Measurements from ENCODE around the gene ZNF74.

Gene ZNF74

DNA sequence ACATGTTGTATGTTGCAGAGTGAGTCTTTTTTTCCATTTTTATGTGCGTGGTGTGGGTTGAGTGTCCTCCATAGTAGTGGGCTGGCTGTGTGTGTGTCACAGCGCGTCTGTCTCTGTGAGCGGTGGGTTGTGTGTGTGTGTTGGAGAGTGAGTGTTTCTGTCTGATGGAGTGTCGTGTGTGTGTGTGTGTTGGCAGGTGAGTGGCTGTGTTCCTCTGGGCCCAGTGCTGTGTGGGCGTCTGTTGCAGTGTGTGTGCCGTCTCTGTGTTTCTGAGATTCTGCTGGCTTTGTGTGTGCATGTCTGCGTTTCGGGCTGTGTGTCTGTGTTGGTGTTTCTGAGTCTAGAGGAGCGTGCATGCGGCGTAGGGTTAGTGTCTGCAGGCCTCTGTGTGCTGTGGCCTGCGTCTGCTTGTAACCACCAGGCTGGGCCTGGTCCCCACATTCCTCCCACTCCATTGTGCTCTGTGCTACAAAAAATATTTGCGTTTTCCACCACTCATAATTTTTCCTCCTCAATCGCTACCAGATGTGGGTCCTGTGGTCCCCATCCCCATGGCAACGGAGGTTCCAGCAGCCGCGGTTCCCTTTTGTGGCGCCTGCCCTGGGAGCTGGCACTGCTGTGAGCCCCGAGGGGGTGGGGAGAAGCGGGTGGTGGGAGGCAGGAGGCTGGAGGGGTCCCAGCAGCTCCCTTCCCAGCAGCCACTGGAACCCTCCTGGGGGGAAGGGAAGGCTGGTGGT is 28.5 kb downstream of the ZNF74 start:
- no peak for DNase-seq

DNA sequence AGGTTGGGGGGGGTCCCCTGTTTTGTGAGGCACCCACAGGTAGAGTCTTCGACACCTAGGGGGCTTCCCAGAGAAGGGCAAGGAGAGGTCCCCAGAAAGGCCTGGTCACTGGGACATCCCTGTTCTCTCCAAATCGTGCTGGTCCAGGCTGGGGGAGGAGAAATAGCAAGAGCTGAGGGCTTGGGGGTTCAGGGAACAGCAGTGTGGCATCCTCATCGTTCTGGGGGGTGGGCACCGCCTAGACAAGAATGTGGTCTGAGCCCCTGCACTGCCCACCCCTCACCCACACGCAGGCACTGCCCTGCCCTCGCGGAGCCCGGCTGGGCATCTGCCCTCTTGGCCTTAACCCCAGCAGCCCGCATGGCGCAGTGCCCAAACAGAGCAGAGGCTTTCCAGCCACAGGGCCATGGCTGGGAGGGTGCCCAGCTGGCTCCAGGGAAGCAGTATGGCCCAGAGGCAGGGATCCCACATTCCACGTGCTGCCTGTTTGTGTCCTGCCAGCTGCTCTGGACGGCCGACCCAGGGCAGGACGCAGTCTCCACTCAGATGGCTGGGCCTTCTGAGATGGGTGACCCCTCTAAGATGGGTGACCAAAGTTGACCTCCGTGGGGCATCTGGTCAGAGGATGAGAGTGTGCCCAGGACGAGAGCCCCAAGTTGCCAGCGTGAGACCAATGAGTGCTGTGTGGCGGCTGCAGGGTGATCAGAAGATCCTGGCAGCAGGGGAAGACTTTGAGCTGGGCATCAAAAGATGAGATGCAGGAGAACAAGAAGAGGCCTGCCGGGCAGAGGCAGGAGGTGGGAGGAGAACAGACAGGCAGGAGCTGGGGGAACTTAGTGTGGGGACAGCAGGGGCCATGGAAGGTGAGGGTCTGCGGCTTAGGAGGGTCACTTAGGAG is 29.3 kb downstream of the ZNF74 start:
- no peak for DNase-seq

DNA sequence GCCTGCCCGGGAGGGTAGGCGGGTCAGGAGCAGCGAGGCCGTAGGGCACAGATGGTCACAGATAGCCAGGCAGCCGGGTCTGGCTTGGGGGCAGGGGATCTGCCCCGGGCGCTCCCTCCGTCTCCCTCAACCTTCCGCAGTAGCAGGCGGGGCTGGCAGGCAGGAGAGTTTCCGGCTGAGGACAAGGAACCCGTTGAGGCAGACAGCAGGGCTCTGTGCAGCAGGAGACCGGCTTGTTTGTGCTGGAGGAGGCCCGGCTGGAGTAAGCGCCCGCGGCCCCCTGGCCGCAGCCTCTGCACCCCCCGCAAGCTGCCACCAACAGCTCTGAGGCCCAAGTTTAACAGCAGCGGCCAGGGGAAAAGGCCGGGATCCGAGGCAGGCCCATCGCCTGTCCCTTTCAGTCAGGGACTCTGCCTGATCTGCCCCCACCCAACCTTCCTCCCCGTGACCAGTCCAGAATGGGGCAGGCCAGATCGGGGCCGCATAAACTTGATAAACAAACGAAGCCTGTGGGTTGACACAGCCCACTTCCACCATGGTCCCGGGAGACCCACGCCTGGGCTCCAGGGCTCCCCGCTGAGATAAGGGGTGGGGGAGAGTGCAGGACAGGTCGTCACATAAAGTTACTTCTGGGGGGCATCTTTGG is 30.1 kb downstream of the ZNF74 start:
- no peak for DNase-seq

DNA sequence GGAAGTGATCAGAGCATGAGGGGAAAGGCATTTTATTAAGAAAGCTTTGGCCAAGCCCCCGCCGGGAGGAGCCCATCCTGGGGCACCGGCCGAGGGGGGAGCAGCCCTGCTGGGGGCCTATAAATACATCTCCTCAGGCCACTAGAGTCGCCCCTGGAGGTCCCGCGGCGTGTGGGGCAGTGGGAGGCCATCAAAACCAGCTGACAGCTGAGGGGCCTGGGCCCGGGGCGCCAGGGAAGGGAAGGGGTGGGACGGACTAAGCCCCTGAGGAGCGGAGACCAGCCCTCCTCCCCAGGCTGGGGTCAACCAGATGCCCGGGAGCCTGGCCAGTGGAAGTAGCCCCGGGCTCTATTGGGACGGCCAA is 30.6 kb downstream of the ZNF74 start:
- no peak for DNase-seq

DNA sequence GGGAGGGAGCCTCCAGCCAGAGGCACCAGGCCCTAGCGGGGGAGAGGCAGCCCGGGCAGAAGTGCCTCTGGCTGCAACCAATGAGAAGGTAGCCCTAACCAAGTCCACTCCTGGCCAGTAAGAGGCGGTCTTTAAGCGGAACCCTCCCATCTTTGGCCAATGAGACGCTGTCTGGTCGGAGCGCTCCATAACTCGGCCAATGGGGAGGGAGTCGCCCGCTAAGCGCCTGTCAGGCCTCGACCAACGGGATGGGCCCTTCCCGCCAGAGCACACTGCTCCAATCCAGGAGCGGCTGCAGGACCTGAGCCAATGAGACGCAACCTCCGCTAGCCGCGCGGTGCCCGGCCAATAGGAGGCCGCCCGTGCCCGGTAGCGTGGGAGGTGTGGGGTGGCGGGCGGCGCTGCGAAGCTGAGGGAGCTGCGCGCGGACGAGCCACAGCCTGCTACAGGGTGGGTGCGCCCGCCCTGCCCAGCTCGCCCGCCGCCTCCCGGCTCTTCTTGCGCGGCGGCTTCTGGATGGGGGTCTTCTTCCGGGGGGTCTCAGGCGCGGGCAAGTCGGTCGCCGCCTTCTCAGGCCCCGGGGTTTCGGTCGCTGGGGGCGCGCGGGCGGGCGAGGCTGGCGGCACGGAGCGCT is 31.1 kb downstream of the ZNF74 start:
- no peak for DNase-seq

DNA sequence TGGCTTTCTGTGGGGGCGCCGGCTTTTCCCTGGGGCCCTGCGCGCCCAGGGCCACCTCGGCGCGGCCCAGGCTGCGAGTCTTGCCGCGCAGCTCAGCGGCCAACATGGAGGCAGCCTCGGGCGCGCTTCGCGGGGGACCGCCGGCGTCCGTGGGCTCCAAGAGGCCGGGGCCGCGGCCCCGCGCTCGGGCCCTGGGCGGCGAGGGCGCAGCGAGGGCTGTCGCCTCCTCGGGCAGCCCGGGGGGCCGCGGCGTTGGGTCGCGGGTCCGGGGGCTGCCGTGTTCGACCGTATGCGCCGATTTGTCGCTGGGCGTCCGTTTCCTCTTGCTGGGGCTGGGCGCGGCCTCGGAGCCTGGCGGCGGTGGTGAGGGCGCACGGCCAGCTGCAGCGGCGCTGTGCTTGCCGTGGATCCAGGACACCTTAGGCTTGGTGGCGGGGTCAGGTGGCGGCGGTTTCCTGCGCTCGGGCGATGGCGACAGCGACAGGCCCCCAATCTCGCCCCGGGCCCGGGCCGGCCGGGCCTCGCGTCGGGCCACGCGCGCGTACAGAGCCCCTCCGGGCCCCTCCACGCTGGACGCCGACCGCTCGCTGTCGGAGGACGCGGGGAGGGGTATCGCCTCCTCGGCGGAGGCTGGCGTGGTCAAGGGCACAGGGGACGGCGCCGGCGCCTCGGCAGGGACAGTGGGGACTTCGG is 31.8 kb downstream of the ZNF74 start:
- DNase-seq = no peak

DNA sequence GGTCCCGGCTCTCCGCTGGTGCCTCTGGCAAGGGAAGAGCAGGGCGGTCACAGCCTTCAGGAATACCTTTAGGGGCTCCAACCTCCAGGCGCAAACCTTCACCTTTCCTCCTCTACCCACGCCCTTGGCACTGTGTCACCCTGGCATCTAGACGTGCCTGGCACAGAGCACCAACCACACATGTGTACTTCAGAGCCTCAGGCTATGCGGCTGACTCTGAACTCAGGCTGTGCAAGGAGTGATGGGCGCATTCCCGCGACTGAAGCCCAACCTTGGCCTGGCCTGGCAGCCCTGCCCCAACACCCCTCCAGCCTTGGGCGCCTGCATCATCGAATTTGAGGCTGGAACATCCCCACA is 32.3 kb downstream of the ZNF74 start:
- DNase-seq = no peak

DNA sequence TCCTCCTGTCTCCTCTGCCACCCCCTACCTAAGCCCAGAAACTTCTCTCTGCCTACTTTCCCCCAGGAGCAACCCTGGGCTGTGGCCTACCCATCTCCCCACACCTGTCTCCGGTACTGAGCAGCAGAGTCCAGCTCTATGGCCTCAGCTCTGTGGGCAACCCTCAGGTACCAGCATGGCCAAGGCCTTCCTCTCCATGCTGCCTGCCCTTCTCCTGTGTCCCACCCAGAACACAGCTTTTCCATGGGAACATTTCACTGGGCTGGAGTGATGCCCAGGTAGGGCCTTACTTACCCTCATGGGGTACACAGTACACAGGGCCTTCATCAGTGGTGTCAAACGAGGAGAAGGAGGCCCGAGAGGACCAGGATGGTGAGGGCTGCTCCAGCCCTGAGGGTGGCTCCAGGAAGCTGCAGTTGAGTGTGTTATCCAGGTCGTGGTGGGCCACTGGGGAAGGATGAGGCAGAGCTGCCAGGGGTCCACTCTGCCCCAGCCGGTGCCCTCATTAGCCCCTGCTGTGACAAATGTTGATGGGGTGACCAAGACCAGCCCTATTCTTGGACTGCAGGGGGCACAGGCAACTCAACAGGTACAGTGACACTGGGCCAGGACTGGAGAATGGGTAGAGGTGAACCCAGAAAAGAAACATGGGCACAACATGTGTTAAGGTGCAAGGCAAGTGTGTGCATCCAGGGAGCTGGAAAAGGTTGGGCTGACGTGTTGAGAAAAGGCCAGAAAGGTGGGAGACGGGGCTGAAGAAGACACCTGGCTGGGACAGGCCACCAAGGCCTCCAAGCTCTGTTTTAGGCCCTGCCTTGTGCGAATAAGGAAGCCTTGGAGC is 33.4 kb downstream of the ZNF74 start:
- no peak for DNase-seq

DNA sequence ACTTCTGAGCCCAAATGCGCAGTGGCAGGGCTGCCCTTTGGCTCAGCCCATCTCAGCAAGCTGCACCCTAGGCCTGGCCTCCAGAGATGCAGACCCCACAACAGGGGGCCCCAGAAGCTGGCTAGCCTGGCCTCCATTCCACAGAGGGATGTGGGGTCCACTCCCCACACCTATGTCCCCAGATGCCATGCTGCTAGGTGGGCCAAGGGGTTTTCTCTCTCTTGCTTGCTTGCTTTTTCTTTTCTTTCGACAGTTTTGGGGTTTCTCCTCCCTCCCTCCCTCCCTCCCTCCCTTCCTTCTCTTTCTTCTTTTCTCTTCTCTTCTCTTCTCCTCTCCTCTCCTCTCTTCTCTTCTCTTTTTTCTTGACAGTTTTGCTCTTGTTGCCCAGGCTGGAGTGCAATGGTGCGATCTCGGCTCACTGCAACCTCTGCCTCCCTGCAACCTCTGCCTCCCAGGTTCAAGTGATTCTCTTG is 34.0 kb downstream of the ZNF74 start:
- no peak for DNase-seq

DNA sequence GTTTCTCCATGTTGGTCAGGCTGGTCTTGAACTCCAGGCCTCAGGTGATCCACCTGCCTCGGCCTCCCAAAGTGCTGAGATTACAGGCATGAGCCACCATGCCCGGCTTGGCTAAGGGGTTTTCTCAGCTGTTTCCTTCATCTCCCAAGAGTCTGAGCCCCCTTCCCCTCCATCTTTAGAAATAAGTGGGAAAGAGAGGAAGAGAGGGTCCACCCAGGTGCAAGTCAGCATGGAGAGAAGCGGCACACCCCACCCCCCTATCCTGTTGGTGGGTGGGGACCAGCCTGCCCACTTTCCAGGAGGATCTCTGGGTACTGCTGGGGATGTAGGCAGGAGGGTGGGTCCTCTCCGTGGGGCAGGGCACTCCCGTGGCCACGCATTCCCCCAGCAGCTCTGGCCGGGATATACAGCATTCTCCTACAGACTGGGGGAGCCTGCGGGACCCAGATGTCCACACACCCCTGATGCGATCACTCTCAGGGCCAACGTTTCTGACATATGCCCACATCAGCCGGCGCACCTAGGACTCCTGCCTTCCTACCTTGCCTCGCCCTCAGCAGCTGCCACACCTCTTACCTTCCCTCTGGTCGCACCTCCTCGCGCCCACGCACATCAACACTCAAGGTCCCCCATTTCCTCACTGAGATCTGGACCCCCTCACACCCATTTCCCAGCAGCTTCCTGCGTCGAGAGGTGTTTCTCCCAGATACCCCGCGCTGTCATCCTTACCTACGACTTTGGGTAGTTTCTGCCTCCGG is 34.7 kb downstream of the ZNF74 start:
- no peak for DNase-seq

DNA sequence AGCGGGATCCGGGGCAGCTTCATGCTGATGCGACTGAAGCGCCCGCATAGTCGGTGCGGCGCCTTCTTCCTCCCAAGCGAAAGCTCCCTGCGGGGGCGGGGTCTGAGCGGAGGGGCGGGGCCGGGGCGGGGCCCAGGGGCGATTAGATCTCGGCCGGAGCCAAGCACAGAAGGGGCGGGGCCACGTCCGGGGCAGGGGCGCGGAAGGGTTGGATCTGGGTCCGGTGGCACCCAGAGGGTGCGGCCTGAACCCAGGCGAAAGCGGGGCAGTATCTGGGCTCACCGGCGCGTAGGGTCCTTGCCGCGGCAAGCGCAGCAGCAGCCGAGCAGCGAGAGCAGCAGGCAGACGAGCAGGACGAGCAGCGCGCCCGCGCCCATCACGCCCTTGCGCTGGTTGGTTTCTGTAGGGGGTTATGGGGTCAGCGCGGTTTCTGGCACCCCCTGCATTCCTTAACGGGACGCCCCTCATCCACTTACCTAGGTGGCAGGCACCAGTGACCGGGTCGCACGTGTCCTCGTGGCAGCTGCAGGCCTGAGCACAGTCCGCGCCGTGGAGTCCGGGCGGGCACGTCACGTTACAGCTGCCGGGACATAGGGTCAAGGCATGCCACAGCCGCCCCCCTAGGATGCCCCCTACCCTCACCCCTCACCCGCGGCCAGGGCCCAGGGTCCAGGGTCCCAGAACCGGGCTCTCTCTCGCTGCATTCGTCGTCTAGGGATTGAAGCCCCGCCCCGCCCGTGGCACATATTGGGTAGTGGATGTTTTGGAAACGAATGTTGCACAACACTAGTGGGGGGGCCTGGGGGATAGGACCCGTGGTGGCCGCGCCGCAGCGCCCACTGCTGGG is 35.5 kb downstream of the ZNF74 start:
- peak; percentile 59 to 72 (median 70) for DNase-seq

DNA sequence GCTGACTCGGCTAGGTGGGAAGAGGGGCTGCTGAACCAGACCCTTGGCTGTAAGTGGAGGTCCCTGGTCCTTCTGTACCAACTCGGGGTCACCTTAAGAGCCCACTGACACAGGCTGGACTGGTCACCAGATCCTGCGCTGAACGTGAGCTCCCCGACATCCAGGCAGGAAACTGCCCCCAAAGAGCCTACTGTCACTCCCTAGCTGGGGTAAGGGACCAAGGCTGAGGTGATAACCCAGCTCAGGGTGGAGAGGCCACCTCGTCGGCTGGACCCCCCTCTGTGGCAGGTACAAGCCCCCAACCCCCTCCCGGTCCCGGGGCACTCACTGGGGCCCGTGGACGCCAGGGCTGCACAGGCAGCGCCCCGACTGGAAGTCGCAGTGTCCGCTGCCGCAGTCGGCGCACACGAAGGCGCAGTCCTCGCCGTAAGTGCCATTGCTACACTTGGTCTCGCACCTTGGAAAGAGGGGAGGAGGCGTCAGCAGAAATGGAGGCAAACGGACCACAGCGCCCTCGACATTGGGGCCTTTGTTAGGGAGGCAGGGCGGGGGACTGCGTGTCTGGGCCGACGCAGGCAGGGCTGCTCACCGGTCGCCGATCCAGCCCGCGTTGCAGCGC is 36.3 kb downstream of the ZNF74 start:
- no peak for DNase-seq

DNA sequence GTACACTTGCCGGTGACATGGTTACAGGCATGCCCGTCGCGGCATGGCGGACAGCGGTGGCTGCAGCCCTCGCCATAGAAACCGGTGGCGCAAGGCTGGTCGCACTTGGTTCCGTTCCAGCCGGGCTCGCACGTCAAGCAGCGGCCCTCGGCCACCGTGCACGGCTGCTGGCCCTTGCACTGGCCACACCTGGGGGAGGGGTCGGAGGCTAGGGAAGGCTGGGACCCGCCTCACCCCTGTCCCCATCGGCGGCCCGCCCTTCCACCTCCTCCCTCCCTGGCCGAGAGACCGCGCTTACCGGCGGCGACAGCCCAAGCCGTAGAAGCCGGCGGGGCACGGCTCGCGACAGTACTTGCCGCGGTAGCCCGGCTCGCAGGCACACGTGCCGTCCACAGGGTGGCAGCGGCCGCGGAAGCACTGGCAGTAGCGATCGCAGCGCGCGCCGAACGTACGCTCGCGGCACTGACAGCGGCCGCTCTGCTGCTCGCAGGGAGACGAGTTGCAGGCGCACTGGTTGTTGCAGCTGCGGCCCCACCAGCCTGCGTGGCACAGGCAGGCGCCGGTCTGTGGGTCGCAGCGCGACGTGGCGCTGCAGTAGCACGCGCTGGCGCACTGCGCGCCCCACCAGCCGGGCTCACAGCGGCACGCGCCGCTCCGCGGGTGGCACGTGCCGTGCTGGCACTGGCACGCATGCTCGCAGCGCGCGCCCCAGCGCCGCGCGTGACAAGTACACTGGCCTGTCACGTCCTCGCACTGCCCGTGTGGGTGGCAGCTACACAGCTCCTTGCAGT is 37.0 kb downstream of the ZNF74 start:
- DNase-seq = peak in 3 of 4 experiments; percentile 30 to 61 (median 56)

DNA sequence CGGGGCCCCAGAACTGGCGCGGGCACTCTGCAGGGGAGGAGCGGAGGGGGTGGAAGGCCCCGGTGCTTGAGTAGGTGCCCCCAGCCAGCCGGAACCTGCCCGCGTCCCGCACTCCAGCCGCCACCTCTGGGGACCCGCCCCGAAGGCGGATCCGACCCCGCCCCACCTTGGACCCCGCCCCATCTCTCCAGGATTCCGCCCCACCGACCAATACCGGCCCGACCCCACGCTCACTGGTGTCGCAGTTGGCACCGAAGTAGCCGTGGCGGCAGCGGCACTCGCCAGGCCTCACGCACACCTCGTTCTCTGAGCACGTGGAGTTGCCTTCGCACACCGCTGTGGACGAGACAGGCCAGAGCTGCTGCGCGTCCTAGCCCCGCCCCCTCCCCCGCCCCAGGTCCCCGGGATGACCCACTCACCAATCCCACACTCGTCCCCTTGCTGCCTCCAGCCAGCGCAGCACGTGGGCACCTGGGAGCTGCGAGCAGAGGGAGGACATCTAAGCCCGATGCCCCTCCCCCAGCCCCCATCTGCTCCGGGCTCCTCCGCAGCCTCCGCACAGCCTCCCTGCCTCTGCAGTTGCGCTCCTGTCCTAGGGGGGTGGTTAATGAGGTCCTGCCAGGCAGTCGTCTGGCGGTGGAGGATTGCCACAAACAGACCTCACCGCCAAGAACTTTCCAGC is 37.7 kb downstream of the ZNF74 start:
- no peak for DNase-seq

DNA sequence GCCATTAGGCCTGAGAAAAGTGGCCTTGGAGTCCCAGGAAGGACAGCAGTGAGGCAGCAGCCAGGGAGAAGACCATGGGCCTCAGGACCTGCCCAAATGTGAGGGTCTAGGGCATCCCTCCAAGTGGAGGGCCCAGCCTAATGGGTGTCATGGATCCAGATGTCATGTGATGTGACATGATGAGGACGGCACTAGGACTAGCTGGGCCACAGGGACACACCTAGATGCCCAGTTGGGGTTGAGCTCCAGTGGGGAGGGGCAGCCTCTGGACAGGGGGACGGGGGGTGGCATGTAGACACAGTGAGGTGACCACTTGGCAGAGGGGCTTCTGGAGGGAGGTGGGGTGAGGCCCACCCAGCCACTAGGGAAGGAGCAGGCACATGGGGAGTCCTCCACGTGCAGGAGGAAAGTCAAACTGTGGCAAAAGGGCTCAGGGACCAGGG is 38.3 kb downstream of the ZNF74 start:
- no peak for DNase-seq

DNA sequence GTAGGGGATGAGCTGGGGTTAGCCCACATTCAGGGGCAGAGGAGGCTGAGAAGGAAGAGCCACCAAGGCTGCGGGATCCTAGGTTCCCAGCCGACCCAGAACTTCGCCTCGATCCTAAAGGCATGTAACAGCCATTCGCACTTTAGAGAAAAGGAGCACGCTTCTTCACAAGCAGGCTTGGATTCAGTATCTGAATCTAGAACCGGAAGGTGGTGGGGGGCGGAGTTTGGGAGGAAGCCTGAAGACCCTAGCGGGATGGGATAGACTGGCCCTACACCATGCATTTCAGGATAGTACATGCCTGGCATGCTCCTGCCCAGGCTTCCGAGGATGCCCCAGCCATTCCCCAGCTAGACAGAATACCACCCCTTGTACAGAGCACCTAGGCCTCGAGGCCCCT is 39.2 kb downstream of the ZNF74 start:
- DNase-seq = no peak

DNA sequence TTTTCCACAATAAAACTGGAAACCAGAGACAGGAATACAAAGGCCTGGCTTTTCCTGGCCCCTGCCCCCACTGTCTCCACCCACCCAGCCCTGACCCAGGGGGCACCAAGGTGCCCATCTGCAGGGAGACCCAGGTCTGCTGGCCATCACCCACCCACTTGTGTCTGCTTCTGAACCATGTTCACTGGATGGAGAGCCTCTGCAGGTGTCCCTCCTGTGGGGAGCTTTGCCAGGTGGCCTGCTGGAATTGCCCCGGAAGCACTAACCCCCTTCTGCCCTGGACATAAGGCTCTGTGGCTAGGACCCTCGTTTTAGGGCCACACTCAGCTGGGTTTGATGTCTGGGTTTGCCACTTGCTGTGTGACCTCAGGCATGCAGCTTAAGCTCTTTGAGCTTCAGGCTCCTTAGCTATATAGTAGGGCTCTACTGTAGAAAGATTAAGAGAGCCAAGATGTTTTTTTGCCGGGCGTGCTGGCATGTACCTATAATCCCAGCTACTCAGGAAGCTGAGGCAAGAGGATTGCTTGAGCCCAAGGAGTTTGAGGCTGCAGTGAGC is 39.8 kb downstream of the ZNF74 start:
- no peak for DNase-seq
